ENCODE measurements around the gene YEATS2.
"Not testable (repeated sequence)": the region's sequence is repeated elsewhere in the genome, so short reads cannot be mapped to it uniquely, and the experiment has no call there.

The YEATS2 gene

GRCh38 chr3:183737116-183737515, 39.5 kb downstream of the YEATS2 start:
- TF ChIP-seq ZNF274 (IDR thresholded peaks at IDR 0.05; ENCODE audit: low read depth, low read length) = no peak
- no peak overlapping the region for H3K4me3 ChIP-seq (ENCODE audit: low read length)

DNA sequence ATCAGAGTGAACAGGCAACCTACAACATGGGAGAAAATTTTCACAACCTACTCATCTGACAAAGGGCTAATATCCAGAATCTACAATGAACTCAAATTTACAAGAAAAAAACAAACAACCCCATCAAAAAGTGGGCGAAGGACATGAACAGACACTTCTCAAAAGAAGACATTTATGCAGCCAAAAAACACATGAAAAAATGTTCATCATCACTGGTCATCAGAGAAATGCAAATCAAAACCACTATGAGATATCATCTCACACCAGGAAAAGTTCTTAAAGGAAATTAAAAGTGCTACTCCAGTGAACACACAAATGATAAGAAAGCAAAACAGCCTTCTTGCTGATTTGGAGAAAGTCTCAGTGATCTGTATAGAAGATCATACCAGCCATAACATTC, 42.6 kb downstream of the YEATS2 start:
- not testable (repeated sequence) for H3K4me3 ChIP-seq (ENCODE audit: low read length)

- no peak overlapping the region for H3K4me3 ChIP-seq (ENCODE audit: low read length)
- TF ChIP-seq ZNF274 (IDR thresholded peaks at IDR 0.05; ENCODE audit: low read depth, low read length) = no peak
Measured at GRCh38 chr3:183743231-183743630, 45.6 kb downstream of the YEATS2 start.

- no peak for TF ChIP-seq ZNF274 (IDR thresholded peaks at IDR 0.05; ENCODE audit: low read depth, low read length)
Measured at GRCh38 chr3:183745300-183746098, 47.9 kb downstream of the YEATS2 start.

DNA sequence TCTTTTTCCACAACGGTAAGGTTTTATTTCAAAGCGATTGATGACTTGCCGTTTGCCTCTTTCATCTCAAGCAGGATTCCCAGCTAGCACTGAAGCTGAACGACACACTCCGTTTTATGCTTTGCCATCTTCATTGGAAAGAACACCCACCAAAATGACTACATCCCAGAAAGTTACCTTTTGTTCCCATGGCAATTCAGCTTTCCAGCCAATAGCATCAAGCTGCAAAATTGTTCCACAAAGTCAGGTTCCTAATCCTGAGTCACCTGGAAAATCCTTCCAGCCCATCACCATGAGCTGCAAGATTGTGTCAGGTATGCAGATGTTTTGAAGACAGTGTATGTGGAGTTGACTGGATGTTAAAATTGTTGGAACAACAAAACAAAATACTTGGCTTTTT, 56.5 kb downstream of the YEATS2 start:
- TF ChIP-seq ZNF274 (IDR thresholded peaks at IDR 0.05; ENCODE audit: low read depth, low read length) = no peak
- H3K4me3 ChIP-seq (ENCODE audit: low read length) = no peak overlapping the region

More at GRCh38 chr3:183745300-183746098, 47.9 kb downstream of the YEATS2 start:
- no peak overlapping the region for H3K4me3 ChIP-seq (ENCODE audit: low read length)

GRCh38 chr3:183762304-183762703, 64.7 kb downstream of the YEATS2 start:
- TF ChIP-seq ZNF274 (IDR thresholded peaks at IDR 0.05; ENCODE audit: low read depth, low read length) = no peak
- H3K4me3 ChIP-seq (ENCODE audit: low read length) = no peak overlapping the region

DNA sequence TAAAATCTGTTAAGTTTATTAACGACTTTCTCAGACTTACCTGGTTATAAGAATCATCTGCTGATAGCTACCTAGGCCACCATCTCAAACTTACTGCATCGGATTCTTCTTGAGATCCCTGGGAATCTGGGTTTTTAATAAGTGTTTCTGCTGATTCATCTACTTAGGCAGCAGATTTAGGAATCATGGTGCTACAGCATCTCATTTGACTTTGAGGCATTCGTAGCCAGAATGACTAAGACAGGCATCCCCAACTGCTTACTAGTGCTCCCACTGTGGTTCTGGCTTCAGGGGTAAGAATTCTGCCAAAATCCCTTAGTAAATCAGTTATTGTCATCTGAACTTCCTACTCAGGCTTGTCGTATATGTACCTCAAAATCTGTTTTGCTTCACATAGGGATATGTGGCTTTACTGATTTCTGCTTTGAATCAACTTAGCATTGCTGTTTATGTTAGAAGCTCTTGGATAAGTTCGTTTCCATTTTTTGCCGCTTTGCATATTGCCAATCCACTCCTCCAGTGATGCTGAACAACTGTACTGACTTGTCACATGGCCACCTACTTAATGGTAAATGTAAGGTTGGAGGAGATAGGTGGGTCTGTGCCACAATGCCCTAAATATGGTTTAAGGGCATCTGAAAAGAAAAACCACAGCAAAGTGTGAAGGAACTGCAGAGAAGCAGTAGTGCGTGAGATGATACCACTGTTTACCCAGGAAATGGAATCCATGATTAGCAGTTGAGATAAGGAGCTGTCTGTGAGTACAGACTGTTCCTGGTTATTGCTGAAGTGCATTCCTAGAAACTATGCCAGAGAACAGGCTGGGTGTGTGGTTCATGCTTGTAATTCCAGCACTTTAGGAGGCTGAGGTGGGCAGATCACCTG, 67.5 kb downstream of the YEATS2 start:
- no peak for TF ChIP-seq ZNF274 (IDR thresholded peaks at IDR 0.05; ENCODE audit: low read depth, low read length)
- no peak overlapping the region for H3K4me3 ChIP-seq (ENCODE audit: low read length)

GRCh38 chr3:183766107-183766506, 68.5 kb downstream of the YEATS2 start:
- H3K4me3 ChIP-seq (ENCODE audit: low read length) = no peak overlapping the region
- TF ChIP-seq ZNF274 (IDR thresholded peaks at IDR 0.05; ENCODE audit: low read depth, low read length) = no peak

DNA sequence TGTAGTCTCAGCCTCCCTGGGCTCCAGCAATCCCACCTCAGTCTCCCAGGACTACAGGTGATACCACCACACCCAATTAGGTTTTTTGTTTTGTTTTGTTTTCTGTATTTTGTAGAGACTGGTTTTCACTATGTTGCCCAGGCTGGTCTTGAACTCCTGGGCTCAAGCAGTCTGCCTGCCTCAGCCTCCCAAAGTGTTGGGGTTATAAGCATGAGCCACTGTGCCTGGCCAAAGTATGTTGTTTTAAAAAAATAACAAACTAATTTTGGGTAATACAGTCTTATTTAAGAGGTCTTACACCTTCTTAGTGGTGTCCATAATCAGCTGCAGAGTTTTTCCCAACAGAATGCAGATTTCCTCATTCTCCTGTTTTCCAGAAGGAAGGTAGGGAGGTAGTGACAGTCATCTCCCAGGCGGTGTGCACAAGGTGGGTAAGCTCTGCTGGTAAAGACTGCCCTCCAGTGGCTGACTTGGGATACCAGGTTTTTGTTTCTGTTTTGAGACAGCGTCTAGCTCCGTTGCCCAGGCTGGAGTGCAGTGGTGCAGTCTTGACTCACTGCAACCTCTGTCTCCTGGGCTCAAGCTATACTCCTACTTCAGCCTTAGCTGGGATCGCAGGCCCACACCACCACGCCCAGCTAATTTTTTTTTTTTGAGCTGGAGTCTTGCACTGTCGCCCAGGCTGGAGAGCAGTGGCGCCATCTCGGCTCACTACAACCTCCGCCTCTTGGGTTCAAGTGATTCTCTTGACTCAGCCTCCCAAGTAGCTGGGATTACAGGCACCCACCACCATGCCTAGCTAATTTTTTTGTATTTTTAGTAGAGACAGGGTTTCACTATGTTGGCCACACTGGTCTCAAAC, 69.4 kb downstream of the YEATS2 start:
- TF ChIP-seq ZNF274 (IDR thresholded peaks at IDR 0.05; ENCODE audit: low read depth, low read length) = no peak
- no peak overlapping the region for H3K4me3 ChIP-seq (ENCODE audit: low read length)

DNA sequence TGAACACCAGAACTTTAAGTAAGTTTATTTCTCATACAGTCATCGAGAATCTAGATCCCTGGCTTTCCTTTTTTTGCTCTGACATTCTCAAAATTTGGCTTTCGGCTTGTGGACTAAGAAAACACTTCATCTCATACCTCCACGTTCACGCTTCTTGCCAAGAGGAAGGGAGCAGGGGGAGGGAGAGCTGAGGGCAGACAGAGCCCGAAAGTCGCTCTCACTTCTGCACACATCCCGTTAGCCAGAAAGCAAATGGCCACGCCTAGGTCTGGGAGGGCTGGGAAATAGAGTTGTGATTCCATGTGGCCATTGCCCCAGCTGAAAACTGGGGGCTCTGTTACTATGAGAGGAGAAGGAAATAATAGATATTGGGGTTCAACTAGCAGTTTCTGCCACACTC, 70.5 kb downstream of the YEATS2 start:
- no peak overlapping the region for H3K4me3 ChIP-seq (ENCODE audit: low read length)
- no peak for TF ChIP-seq ZNF274 (IDR thresholded peaks at IDR 0.05; ENCODE audit: low read depth, low read length)

DNA sequence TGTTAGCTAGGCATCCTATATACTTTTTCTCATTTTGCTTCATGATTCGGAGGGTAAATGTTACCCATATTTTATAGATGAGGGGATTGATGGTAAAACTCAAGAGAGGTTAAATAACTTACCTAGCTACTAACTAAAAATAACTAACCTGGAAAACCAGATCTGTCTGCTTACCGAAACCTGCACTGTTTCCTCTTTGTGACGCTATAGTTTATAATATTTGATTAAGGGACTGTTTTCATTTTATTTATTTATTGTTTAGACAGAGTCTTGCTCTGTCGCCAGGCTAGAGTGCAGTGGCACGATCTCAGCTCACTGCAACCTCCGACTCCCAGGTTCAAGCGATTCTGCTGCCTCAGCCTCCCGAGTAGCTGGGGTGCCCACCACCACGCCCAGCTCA, 71.9 kb downstream of the YEATS2 start:
- H3K4me3 ChIP-seq (ENCODE audit: low read length) = no peak overlapping the region
- no peak for TF ChIP-seq ZNF274 (IDR thresholded peaks at IDR 0.05; ENCODE audit: low read depth, low read length)

DNA sequence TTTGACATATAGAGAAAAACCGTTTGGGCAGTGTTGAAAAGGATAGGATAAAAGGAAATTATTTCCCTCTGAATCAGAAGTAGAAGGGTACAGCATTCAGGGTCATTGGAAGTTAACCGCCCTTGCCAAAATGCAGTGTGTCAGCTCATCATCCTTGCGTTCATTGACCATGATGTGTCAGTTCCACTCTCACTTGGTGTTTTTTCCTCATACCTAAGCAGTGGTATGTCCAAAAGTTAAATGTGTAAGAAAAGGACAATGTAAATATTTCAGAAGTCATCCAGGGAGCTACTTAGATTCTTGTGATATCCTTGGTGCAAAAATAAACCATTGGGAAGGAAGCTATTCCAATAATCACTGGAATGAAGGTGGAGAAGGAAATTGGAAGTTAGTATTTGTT, 77.0 kb downstream of the YEATS2 start:
- TF ChIP-seq ZNF274 (IDR thresholded peaks at IDR 0.05; ENCODE audit: low read depth, low read length) = no peak
- H3K4me3 ChIP-seq (ENCODE audit: low read length) = no peak overlapping the region

DNA sequence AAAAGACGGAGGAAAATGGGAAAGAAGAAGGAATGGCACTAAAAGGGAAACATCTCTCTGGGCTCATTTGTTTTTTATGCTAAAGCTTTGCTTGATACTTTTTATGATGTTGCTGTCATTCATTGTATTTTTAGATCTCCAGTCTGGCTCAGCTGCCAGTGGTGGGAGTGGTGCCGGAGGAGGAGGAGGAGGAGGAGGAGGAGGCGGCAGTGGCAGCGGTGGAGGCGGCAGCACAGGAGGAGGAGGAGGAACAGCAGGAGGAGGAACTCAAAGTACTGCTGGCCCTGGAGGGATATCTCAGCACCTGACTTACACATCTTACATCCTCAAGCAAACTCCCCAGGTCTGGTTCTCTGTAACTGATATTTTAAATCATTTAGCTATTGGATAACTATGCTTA, 78.2 kb downstream of the YEATS2 start:
- H3K4me3 ChIP-seq (ENCODE audit: low read length) = no peak overlapping the region
- no peak for TF ChIP-seq ZNF274 (IDR thresholded peaks at IDR 0.05; ENCODE audit: low read depth, low read length)

DNA sequence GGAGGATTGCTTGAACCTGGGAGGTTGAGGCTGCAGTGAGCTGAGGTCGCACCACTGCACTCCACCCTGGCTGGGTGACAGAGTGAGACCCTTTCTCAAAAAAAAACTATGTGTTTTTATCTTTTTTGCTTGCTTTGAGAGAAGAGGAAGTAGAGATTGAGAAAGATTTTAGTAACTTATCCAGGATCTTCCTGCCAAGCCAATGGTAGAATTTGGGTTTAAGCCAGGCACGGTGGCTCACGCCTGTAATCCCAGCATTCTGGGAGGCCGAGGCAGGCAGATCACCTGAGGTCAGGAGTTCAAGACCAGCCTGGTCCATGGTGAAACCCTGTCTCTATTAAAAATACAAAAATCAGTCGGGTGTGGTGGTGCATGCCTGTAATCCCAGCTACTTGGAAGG, 78.9 kb downstream of the YEATS2 start:
- not testable (repeated sequence) for H3K4me3 ChIP-seq (ENCODE audit: low read length)
